Type B pancreatic cell (in vitro differentiated cells): ENCODE data around the gene GFPT1. TPM values are rescaled to one million over a fixed set of nuclear protein-coding genes. Genes with fewer than 3 reads are reported as not detected.

Experiments
- DNase-seq: peaks from one replicate; pipeline ENCODE4 v3.0.0; 2021; ENCODE audit warnings: mixed read lengths; ENCODE audit not compliant: unreplicated experiment; ENCODE audit errors: extremely low spot score
- H3K27ac Mint-ChIP-seq: 2 replicates; pipeline ENCODE4 v1.8.0; 2021; ENCODE audit warnings: mild to moderate bottlenecking, mixed read lengths
- H3K27me3 Mint-ChIP-seq: 2 replicates; pipeline ENCODE4 v1.8.0; 2021; ENCODE audit warnings: mixed read lengths
- H3K36me3 Mint-ChIP-seq: 2 replicates; pipeline ENCODE4 v1.8.0; 2021; ENCODE audit warnings: mixed read lengths
- H3K4me1 Mint-ChIP-seq: one replicate; pipeline ENCODE4 v1.8.0; 2021; ENCODE audit warnings: mixed read lengths; ENCODE audit not compliant: unreplicated experiment
- H3K4me3 Mint-ChIP-seq: 2 replicates; pipeline ENCODE4 v1.8.0; 2021; ENCODE audit warnings: mild to moderate bottlenecking, mixed read lengths
- H3K9me3 Mint-ChIP-seq: 2 replicates; pipeline ENCODE4 v1.8.0; 2021; ENCODE audit warnings: mixed read lengths
- total RNA-seq: library from RNA; stranded (reverse); gene quantifications from 2 replicates; pipeline ENCODE4 v1.2.1, GENCODE V29; 2021; ENCODE audit warnings: low replicate concordance
- TF ChIP-seq, protein P1 (sequence below): fragments of 200-600 bp; sonication (generic); conservative IDR thresholded peaks from 2 replicates; pipeline ENCODE4 v1.5.0; 2021; ENCODE audit warnings: antibody characterized with exemption, mild to moderate bottlenecking

GFPT1 gene
- total RNA-seq, 1 donor from 2014 or later = 46.0 TPM

DNA sequence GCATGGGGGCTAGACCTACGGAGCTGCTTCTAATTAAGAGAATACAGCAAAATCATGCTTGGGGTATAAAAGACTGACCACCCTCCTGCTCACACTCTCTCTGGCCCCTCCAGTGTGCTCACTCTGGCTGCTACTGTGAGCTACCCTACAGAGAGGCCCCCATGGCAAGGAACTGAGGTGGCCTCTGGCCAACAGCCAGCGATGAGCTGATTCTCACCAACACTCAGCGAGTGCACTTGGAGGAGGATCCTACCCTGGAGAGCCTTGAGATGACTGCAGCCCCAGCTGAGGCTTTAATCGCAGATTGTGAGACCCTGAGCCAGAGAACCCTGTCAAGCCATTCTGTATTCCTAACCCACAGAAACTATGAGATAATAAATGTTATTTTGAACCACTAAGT is 88.2 kb downstream of the GFPT1 start:
- Mint-ChIP-seq H3K27me3 (peaks cover 32% of the 10 kb centered on the region), H3K27ac (no peak overlapping the region), H3K4me1 (no peaks in the 10 kb centered on the region), H3K36me3 (no peaks in the 10 kb centered on the region), H3K9me3 (no peaks in the 10 kb centered on the region), H3K4me3 (no peak overlapping the region)
- TF ChIP-seq, protein P1, sequence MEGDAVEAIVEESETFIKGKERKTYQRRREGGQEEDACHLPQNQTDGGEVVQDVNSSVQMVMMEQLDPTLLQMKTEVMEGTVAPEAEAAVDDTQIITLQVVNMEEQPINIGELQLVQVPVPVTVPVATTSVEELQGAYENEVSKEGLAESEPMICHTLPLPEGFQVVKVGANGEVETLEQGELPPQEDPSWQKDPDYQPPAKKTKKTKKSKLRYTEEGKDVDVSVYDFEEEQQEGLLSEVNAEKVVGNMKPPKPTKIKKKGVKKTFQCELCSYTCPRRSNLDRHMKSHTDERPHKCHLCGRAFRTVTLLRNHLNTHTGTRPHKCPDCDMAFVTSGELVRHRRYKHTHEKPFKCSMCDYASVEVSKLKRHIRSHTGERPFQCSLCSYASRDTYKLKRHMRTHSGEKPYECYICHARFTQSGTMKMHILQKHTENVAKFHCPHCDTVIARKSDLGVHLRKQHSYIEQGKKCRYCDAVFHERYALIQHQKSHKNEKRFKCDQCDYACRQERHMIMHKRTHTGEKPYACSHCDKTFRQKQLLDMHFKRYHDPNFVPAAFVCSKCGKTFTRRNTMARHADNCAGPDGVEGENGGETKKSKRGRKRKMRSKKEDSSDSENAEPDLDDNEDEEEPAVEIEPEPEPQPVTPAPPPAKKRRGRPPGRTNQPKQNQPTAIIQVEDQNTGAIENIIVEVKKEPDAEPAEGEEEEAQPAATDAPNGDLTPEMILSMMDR = no peak
- DNase-seq = no peak

DNA sequence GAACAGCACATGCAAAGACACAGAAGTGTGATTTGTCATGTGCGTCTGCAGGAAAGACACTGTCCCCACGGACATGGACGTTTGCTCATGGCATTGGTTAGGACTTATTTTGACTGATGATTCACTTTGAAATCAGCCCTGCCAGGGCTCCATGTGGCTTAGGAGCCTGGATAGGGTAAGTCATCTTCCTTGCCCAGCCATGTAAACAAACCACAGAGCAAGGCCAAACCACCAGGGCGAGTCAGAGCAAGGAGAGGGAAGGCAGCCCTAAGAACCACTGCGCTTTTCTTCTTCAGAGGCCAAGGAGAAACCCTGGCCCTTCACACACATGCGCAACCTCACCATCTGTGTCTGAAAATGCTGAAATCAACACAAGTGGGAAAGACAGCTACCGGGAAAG is 88.8 kb downstream of the GFPT1 start:
- Mint-ChIP-seq H3K27me3 (peaks cover 26% of the 10 kb centered on the region), H3K36me3 (no peaks in the 10 kb centered on the region), H3K27ac (no peak overlapping the region), H3K4me1 (no peaks in the 10 kb centered on the region), H3K9me3 (no peaks in the 10 kb centered on the region), H3K4me3 (no peak overlapping the region)
- TF ChIP-seq, protein P1 = no peak
- no peak for DNase-seq

DNA sequence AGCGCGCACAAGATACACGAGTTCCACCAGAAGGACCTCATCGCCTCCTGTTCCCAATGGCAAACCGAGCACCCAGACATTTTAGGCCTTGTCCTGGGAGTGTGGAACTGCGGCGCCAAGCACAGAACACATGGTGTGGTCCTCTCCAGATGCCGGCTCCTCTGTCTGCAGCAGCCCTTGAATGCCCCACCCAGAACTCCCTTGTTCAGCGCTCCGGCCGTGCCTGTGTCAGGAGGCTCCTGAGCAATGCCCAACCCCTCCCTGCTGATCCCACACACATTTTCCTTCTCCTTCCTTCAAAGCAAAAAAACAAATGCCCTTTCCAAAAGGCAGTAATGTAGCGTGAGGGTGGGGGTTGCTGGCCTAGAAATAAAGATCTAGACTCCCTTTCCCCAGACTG is 89.8 kb downstream of the GFPT1 start:
- peaks cover 19% of the 10 kb centered on the region for H3K27me3 Mint-ChIP-seq
- H3K27ac Mint-ChIP-seq = no peak overlapping the region

DNA sequence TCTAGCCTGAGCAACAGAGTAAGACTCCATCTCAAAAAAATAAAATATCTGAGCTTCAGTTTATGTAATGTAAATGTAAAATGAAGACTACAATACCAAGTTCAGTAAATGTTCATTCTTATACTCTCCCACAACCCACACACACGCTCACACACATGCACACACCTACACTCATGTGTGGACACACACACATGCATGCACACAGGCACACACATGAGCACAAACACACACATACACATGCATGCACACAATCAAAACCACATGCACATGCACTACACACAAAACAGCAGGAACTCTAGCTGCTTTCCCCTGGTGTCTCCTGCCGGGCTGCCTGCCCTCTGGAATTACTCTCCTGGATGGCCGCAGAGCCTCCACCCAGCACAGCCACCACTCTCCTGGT is 90.6 kb downstream of the GFPT1 start:
- H3K27ac Mint-ChIP-seq = no peak overlapping the region
- peaks cover 17% of the 10 kb centered on the region for H3K27me3 Mint-ChIP-seq
- H3K4me3 Mint-ChIP-seq = no peak overlapping the region
- H3K36me3 Mint-ChIP-seq = no peaks in the 10 kb centered on the region
- H3K9me3 Mint-ChIP-seq = no peaks in the 10 kb centered on the region
- TF ChIP-seq, protein P1 = no peak
- DNase-seq = no peak
- H3K4me1 Mint-ChIP-seq = no peaks in the 10 kb centered on the region

More for the DNA sequence above, 89.8 kb downstream of the GFPT1 start:
- no peaks in the 10 kb centered on the region for H3K36me3 Mint-ChIP-seq
- no peak overlapping the region for H3K4me3 Mint-ChIP-seq
- TF ChIP-seq, protein P1 = no peak
- no peak for DNase-seq
- no peaks in the 10 kb centered on the region for H3K9me3 Mint-ChIP-seq
- no peaks in the 10 kb centered on the region for H3K4me1 Mint-ChIP-seq

DNA sequence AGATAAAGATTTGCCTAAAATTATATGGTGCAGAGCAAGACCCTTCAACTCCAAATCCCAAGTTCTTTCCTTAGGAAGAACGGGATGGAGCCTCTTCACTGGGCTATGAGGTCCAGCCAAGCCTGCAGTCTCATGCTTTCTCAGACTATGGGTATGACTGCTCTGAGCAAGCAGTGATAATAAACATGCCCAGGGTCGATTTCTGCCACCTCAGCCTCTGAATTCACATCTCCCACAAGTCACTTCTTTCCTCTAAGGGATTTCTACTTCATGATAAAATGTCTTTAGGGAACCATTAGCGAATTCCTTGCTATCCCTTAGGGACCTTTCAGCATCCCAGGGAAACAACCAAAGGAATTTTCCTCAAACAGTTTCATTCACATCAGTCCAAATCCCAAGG is 94.8 kb downstream of the GFPT1 start:
- Mint-ChIP-seq H3K4me3 (no peak overlapping the region), H3K27ac (no peak overlapping the region), H3K36me3 (no peaks in the 10 kb centered on the region), H3K4me1 (peaks cover 5% of the 10 kb centered on the region), H3K27me3 (peaks cover 4% of the 10 kb centered on the region), H3K9me3 (no peaks in the 10 kb centered on the region)
- DNase-seq = no peak
- TF ChIP-seq, protein P1 = no peak

DNA sequence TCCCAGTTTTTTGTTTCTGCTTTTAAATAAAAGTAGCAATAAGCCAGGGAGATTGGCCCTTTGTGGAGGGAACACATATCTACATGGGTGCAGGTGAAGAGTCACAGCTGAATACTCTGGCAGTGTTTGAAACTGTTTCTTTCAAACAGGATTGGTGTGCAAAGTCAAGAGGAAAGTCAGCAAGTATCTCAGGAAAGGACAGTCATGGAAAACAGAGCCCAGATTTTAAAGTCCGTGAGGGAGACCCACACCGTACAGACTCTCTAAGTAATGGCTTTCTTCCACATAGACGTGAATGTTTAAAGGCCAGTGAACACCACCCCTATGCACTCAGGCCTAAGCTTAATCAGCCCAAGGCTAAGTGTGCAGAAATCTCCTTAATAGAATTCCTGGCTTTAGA is 95.3 kb downstream of the GFPT1 start:
- no peak for DNase-seq
- Mint-ChIP-seq H3K36me3 (no peaks in the 10 kb centered on the region), H3K4me3 (no peak overlapping the region), H3K4me1 (peaks cover 5% of the 10 kb centered on the region), H3K27me3 (peaks cover 4% of the 10 kb centered on the region), H3K27ac (no peak overlapping the region), H3K9me3 (no peaks in the 10 kb centered on the region)
- TF ChIP-seq, protein P1 = no peak
